Mammary epithelial cell (primary cell): ENCODE results near the gene STRADA.

Experiments
- EZH2 ChIP-seq: IDR thresholded peaks from 2 replicates; pipeline ENCODE4 v1.6.1; 2012; ENCODE audit warnings: low read length, inconsistent platforms, borderline replicate concordance
- TF ChIP-seq, protein P1 (sequence below), 2 donors: IDR thresholded peaks in 1 of 2; conservative IDR thresholded peaks in 1 of 2; 2 replicates each; pipeline ENCODE4 v1.5.1; 2011 to 2012; ENCODE audit warnings: inconsistent platforms in 2 of 2, low read length in 2 of 2, mild to moderate bottlenecking in 2 of 2, control low read depth in 1 of 2, low read depth in 1 of 2; ENCODE audit not compliant: insufficient read depth in 1 of 2; ENCODE audit errors: extremely low read depth in 1 of 2

DNA sequence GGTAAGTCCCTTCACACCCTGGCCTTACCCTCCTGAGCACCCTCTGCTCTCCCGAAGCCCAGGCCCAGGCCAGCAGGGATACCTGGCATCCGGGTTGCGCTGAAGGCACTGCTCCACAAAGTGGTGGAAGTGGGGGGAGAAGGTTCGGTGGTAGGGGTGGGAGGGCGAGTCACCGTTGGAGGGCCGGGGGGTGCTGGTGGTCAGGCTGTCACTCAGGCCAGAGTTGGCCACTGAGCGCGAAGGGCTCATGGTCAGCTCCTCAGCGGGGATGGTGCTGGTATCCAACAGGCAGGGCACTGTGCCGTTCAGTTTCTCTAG lies 37.4 kb downstream of the STRADA start:
- no peak for TF ChIP-seq EZH2
- TF ChIP-seq, protein P1, sequence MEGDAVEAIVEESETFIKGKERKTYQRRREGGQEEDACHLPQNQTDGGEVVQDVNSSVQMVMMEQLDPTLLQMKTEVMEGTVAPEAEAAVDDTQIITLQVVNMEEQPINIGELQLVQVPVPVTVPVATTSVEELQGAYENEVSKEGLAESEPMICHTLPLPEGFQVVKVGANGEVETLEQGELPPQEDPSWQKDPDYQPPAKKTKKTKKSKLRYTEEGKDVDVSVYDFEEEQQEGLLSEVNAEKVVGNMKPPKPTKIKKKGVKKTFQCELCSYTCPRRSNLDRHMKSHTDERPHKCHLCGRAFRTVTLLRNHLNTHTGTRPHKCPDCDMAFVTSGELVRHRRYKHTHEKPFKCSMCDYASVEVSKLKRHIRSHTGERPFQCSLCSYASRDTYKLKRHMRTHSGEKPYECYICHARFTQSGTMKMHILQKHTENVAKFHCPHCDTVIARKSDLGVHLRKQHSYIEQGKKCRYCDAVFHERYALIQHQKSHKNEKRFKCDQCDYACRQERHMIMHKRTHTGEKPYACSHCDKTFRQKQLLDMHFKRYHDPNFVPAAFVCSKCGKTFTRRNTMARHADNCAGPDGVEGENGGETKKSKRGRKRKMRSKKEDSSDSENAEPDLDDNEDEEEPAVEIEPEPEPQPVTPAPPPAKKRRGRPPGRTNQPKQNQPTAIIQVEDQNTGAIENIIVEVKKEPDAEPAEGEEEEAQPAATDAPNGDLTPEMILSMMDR (conservative IDR thresholded peaks at IDR 0.05 in 1 of 2, IDR thresholded peaks at IDR 0.05 in 1 of 2; ENCODE audit: extremely low read depth in 1 of 2, insufficient read depth in 1 of 2, low read depth in 1 of 2, low read length in 2 of 2), result no peak
